GM13976 (cell line): ENCODE data around the gene ANKMY2.

ENCODE experiments used
- DNase-seq: peaks from one replicate; pipeline ENCODE4 v3.0.0; 2012; ENCODE audit warnings: low spot score
- in situ Hi-C: fragments of 300-500 bp; cut with MboI; formaldehyde crosslinking; loops from one replicate; pipeline ENCODE4 v1.12.0; 2022; ENCODE audit warnings: low sequenced_read_pairs, mixed read lengths, inconsistent platforms; ENCODE audit not compliant: unreplicated experiment
- TF ChIP-seq, protein P1 (sequence below): IDR thresholded peaks from 2 replicates; pipeline ENCODE4 v1.5.1; 2012; ENCODE audit warnings: borderline replicate concordance, mild to moderate bottlenecking; ENCODE audit not compliant: insufficient read depth; ENCODE audit errors: extremely low read depth, missing control alignments, control extremely low read depth

ANKMY2 gene

DNA sequence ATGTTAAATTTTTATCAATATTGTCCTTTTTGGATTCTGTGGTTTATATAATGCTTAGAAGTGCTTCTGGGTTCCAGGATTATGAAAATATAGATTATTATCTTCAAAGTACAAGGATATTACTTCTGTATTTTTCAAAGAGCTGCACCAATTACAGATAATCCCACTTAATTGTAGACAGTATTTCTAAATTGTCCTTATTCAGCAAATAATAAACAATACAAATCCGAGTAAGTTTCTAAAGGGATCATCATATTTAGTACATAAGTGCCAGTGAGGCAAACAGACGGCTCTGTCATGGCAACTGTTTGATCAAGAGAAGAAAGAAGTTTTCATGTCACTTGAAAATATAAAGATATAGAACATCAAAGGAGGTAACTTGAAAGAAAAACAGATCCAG, 19.2 kb downstream of the ANKMY2 start:
- DNase-seq = no peak
- in situ Hi-C loops = no loop called here
- TF ChIP-seq, protein P1, sequence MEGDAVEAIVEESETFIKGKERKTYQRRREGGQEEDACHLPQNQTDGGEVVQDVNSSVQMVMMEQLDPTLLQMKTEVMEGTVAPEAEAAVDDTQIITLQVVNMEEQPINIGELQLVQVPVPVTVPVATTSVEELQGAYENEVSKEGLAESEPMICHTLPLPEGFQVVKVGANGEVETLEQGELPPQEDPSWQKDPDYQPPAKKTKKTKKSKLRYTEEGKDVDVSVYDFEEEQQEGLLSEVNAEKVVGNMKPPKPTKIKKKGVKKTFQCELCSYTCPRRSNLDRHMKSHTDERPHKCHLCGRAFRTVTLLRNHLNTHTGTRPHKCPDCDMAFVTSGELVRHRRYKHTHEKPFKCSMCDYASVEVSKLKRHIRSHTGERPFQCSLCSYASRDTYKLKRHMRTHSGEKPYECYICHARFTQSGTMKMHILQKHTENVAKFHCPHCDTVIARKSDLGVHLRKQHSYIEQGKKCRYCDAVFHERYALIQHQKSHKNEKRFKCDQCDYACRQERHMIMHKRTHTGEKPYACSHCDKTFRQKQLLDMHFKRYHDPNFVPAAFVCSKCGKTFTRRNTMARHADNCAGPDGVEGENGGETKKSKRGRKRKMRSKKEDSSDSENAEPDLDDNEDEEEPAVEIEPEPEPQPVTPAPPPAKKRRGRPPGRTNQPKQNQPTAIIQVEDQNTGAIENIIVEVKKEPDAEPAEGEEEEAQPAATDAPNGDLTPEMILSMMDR = no peak

DNA sequence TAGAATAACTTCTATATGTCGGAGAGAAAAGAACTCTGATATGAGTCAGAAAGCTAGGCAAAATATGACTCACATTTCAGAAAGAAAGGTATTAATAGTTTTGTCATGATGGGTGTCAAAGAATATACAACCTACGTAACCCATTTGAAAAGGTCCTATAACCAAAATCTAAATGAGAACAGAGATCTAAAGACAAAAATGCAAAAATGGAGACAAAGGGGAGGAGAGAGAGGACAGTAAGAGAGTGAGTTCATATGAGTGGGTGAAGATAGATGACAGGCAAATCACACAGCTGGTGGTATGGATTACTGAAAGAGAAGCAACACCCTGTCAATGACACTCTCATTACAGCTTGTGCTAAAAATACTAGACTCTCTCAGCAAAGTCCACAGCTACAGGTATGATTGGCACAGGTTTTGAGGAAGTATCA, 25.6 kb downstream of the ANKMY2 start:
- in situ Hi-C loops = no loop called here
- peak; percentile 52 for DNase-seq
- TF ChIP-seq, protein P1 = no peak

DNA sequence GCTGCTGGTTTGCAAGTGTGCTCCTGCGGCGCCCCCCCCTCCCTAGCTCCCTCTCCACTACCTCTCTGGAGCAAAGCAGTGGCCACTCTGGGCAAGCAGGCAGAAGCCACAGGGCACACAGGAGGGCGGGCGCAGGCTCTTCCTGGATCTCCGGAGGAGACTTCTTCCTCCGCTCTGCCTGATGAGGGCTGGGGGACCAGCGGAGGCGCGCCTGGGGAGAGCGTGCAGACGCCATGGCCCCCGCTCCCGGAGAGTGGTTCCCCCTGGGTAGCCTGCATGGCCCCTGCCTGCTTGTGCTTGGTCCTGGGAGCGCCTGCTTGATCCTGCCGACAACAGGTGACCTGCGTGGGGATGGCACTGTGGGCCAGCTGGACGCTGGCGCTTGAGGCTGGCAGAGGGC, 29.0 kb downstream of the ANKMY2 start:
- in situ Hi-C loops = no loop called here
- DNase-seq = no peak

DNA sequence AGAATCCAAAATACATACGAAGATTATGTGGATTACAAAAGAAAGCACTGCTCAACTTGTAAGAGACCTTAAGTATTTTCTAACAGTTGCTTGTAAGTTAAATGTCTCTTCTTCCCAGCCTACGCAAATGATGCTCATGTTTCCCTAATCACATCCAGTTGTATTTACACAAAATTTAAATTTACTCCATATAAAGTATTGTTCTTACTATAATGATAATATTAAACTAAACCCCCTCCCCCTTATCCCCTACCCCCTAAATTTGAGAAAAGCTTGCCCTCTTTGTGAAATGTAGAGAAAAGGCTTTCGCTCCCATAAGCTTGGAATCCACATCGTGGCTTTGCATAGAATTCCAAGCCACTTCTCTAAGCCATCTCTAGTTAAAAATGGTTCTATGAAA, 29.4 kb downstream of the ANKMY2 start:
- in situ Hi-C loops = no loop called here
- TF ChIP-seq, protein P1 = no peak
- no peak for DNase-seq

More for the DNA sequence above, 29.0 kb downstream of the ANKMY2 start:
- TF ChIP-seq, protein P1 = no peak

DNA sequence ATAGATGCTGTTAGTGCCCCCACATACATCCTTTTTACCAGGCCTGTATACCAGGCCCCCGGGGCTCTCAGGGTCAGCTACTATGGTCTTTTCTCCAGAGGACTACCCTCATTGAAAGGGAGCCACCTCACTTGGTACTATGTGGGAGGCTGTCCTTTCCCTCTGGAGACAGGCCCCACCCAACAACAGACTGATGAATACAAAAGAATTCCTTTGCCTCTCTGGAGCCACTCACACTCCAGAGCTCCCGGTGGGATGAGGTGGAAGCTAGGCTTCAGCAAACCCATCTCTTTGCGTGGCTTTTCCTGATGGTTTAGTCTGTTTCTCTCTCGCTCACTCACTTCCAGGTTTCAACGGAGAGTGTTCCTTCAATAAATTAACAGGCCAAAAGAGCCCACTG, 30.3 kb downstream of the ANKMY2 start:
- DNase-seq = no peak
- in situ Hi-C loops = no loop called here
- TF ChIP-seq, protein P1 = no peak

DNA sequence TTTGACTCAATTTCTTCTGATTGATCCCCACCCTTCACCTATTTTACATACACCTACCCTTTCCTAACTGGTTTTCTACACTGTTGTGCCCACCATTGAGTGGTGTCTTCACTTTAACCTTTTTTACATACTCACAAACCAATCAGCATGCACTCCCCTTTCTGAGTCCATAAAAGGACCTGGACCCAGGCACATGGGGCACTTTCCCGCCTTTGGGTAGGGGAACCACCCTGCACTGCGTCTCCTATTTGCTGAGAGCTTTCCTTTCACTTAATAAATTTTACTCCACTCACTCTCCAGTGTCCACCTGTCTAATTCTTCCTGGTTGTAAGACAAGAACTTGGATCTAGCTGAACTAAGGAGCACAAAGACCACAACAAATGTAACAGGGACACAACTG, 33.8 kb downstream of the ANKMY2 start:
- no peak for DNase-seq
- in situ Hi-C loops = no loop called here
- TF ChIP-seq, protein P1 = no peak
